ENCODE measurements around the gene SPX. TPM values are rescaled to one million over a fixed set of nuclear protein-coding genes. Genes with fewer than 3 reads are reported as not detected.

SPX gene
- total and polyA plus RNA-seq, 2 of the 4 experiments (the other 2 are of a cell fraction): under 0.01 to 0.12 TPM

DNA sequence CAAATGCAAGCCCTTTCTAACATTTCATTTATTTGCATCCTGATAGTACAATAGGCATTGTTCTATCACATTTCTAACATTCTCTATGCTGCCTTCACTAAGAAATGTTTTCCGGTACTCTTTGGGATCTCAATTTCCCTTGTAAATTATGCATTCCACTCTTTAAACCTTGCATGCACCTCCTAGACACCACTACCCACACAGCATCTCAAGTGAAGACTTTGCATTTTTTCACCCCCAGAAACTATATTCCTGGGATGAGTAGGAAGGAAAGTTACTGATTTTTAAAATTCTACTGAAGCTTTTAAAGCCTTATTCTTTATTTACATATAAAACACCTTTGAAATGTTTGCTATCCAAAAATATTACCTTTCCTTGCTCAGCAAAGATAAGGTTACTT, 51.4 kb downstream of the SPX start:
- CTCF ChIA-PET: no interaction called here
- dilution Hi-C loops (cut with HindIII; ENCODE audit: low sequenced_read_pairs, unreplicated experiment): no loop called here

More for the DNA sequence above, 51.4 kb downstream of the SPX start:
- Histone ChIP-seq H2AFZ (replicated peaks; ENCODE audit: low read length, poor library complexity) (no peak overlapping the region), H4K5ac (ENCODE audit: low read depth, low read length) (no peak overlapping the region), H3K4ac (ENCODE audit: low read depth, low read length) (no peak overlapping the region), H2BK5ac (ENCODE audit: low read depth, low read length, poor library complexity, severe bottlenecking) (no peak overlapping the region), H2BK120ac (ENCODE audit: low read depth, low read length) (no peak overlapping the region), H3K9me3 (ENCODE audit: control insufficient read depth, insufficient read depth, low read length) (no peaks in the 10 kb centered on the region), H3K36me3 (ENCODE audit: control insufficient read depth, insufficient read depth, low read length) (no peaks in the 10 kb centered on the region), H3K9me1 (ENCODE audit: insufficient read depth, low read length) (no peaks in the 10 kb centered on the region), H2AK9ac (replicated peaks; ENCODE audit: low read depth, low read length, poor library complexity) (no peak overlapping the region), H2BK20ac (ENCODE audit: low read depth, low read length) (no peak overlapping the region), H2BK15ac (ENCODE audit: low read depth, low read length) (no peak overlapping the region), H3K14ac (replicated peaks; ENCODE audit: low read depth, low read length) (no peak overlapping the region), H3K56ac (ENCODE audit: extremely low read depth, insufficient read depth, low read length) (no peak overlapping the region), H3K4me1 (ENCODE audit: control insufficient read depth, insufficient read depth, low read length) (no peaks in the 10 kb centered on the region), H4K8ac (ENCODE audit: low read depth in 2 of 2, low read length in 2 of 2) (no peak overlapping the region), H3K18ac (ENCODE audit: low read depth, low read length) (no peak overlapping the region), H3K23ac (ENCODE audit: low read depth, low read length) (no peak overlapping the region), H3K4me2 (ENCODE audit: low read depth, low read length) (no peak overlapping the region), H2AK5ac (ENCODE audit: low read depth, low read length) (no peak overlapping the region), H3K9ac (ENCODE audit: low read depth, low read length) (no peak overlapping the region), H3K27me3 (ENCODE audit: control insufficient read depth, insufficient read depth, low read length) (no peaks in the 10 kb centered on the region), H3K27ac (ENCODE audit: insufficient read depth, low read length) (no peak overlapping the region), H3K4me3 (ENCODE audit: insufficient read depth, low read depth, low read length) (no peak overlapping the region), H3K79me1 (ENCODE audit: low read depth in 1 of 2, low read length in 2 of 2) (no peaks in the 10 kb centered on the region), H4K20me1 (ENCODE audit: insufficient read depth, low read length) (no peaks in the 10 kb centered on the region), H4K91ac (ENCODE audit: insufficient read depth, low read depth, low read length) (no peak overlapping the region)
- no CpG with 5 or more reads among the region's 1 CpG for WGBS, 2 experiments (ENCODE audit: extremely low coverage in 2 of 2, insufficient read length in 1 of 2)
- POLR2A ChIA-PET (ENCODE audit: unreplicated experiment): no interaction called here
- TF ChIP-seq CEBPB (IDR thresholded peaks at IDR 0.05; ENCODE audit: low read depth, low read length) (no peak), RFX5 (IDR thresholded peaks at IDR 0.05; ENCODE audit: low read depth, low read length) (no peak), MAZ (IDR thresholded peaks at IDR 0.05; ENCODE audit: borderline replicate concordance, low read depth, low read length) (no peak), NFE2L2 (IDR thresholded peaks at IDR 0.05; ENCODE audit: low read depth, low read length) (no peak)
- TF ChIP-seq, protein P1, sequence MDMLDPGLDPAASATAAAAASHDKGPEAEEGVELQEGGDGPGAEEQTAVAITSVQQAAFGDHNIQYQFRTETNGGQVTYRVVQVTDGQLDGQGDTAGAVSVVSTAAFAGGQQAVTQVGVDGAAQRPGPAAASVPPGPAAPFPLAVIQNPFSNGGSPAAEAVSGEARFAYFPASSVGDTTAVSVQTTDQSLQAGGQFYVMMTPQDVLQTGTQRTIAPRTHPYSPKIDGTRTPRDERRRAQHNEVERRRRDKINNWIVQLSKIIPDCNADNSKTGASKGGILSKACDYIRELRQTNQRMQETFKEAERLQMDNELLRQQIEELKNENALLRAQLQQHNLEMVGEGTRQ (IDR thresholded peaks at IDR 0.05; ENCODE audit: low read depth, low read length): no peak
- DNase-seq (no peak), ATAC-seq (ENCODE audit: low read depth) (no peak)
- BruUV-seq (replicated peaks): no TSS peak
- in situ Hi-C loops (cut with MboI; ENCODE audit: low sequenced_read_pairs): no loop called here
- intact Hi-C loops (cut with micrococcal nuclease): no loop called here
